ENCODE measurements around the gene KCNMB3. TPM values are rescaled to one million over a fixed set of nuclear protein-coding genes. Genes with fewer than 3 reads are reported as not detected.

Gene KCNMB3
- polyA plus RNA-seq, 3 donors: 5.9 to 6.5 (median 6.5) TPM

DNA sequence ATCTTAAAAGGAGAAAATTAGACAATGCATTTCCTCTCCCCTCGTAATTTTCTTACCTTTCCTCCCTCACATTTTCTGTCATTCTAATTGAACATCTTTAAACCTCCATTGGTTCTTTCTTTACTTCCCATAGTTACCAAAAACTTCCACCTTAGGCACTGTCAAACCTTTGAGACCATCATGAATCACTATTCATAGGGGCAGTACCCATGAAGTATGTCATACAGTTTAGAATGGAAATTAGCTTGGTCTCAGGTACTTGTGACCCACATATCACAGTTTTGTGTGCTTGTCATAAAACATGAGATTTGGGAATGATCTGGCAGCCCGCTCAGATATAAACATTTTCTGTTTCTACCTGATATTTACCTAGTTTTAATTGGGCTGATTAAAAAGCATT is 50.1 kb downstream of the KCNMB3 start:
- no peak for DNase-seq (ENCODE audit: low read depth in 3 of 3, low spot score in 2 of 3)

DNA sequence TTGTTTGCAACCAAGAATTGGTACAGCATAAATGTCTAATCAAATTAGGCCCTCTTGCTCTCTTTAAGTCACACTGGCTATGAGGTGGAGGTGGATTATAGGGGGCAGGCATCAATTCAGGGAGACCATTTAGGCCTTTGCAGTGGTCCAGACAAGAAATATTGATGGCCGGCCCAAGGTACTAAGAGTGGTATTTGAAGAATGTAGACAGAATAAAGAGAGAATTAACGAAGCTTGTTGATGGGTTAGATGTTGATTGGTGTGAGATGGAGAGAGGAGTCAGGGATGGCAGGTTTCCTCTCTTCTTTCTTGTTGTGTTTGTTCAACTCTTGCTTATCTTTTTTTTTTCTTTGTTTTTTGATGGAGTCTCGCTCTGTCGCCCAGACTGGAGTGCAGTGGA is 54.2 kb downstream of the KCNMB3 start:
- DNase-seq (ENCODE audit: low read depth in 3 of 3, low spot score in 2 of 3): no peak

DNA sequence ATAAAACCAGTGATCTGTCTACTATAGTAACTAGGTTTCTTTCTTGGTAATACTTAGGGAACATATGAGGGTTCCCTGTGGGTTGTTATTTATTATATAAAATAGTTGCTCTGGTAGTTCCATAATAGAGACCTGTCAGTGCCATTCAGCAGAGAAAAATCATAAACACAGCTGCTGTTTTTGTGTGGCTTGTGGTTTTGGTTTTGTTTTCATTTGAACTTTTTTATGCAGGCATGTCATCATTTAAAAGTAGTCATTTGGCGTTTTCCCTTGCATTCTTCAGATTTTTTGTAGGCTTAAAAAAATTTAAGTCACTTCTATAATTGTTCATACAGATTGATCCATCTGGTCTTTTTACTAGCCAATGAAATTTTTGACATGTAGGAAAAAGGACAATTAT is 54.8 kb downstream of the KCNMB3 start:
- no peak for DNase-seq (ENCODE audit: low read depth in 3 of 3, low spot score in 2 of 3)

DNA sequence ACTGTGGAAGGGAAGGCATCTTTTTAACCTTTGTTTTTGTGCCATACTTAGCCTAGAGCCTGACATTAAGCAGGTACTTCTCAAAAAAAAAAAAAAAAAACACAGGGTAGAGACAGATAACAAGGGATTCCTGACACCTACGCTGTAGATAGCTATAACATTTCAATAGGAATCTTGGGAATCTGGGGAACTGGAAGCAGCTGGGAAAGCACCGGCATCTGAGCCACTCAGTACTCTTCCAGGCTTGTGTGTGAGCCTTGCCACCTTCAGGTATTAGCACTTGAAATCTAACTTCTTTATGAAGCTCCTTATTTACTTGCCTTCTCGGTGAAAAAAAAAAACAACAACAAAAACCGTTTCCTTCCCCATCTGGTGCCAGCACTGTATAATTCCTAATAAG is 56.0 kb downstream of the KCNMB3 start:
- no peak for DNase-seq (ENCODE audit: low read depth in 3 of 3, low spot score in 2 of 3)

Other genes starting within 250 kb of the KCNMB3 start
- 10 to 100 TPM in 2 of 3 donors, 1 to 10 TPM in 1; 9.3 to 10.8 (median 10.1) TPM for gene ZMAT3, start 179.3 kb downstream of the KCNMB3 start, polyA plus RNA-seq (ENCODE audit: insufficient read length in 3 of 3)
- gene PIK3CA, start 102.8 kb downstream of the KCNMB3 start, polyA plus RNA-seq (ENCODE audit: insufficient read length in 3 of 3): 10 to 100 TPM; 27.5 to 30.2 (median 28.6) TPM
- gene ZNF639, start 71.9 kb upstream of the KCNMB3 start, polyA plus RNA-seq (ENCODE audit: insufficient read length in 3 of 3): 10 to 100 TPM; 54.9 to 61.2 (median 60.1) TPM
- gene MFN1, start 96.6 kb upstream of the KCNMB3 start, polyA plus RNA-seq (ENCODE audit: insufficient read length in 3 of 3): 10 to 100 TPM; 63.1 to 78.1 (median 77.3) TPM
- gene GNB4, start 200.4 kb upstream of the KCNMB3 start, polyA plus RNA-seq (ENCODE audit: insufficient read length in 3 of 3): 10 to 100 TPM; 28.5 to 29.6 (median 29.0) TPM

Measured in right renal cortex interstitium (tissue), 3 donors.